Trophoblast cell (in vitro differentiated cells and primary cell): ENCODE results near the gene CCNY.

Experiments
- DNase-seq, 2 donors: peaks; one replicate each; pipeline ENCODE4 v3.0.0-alpha.2; 2016
- H2AFZ ChIP-seq: 2 replicates; pipeline ENCODE4 v1.6.1; 2013; ENCODE audit warnings: low read length, moderate library complexity, mild to moderate bottlenecking; ENCODE audit not compliant: insufficient read depth, poor library complexity
- H2AK5ac ChIP-seq: 2 replicates; pipeline ENCODE4 v1.6.1; 2013; ENCODE audit warnings: mild to moderate bottlenecking, low read length
- H2BK120ac ChIP-seq: 2 replicates; pipeline ENCODE4 v1.6.1; 2013; ENCODE audit warnings: low read length, mild to moderate bottlenecking, moderate library complexity; ENCODE audit not compliant: insufficient read depth, poor library complexity
- H2BK12ac ChIP-seq: 2 replicates; pipeline ENCODE4 v1.6.1; 2013; ENCODE audit warnings: mild to moderate bottlenecking, low read length, moderate library complexity
- H2BK5ac ChIP-seq: 2 replicates; pipeline ENCODE4 v1.6.1; 2013; ENCODE audit warnings: low read length, low read depth, moderate library complexity, mild to moderate bottlenecking; ENCODE audit not compliant: poor library complexity
- H3K14ac ChIP-seq: 2 replicates; pipeline ENCODE4 v1.6.1; 2013; ENCODE audit warnings: mild to moderate bottlenecking, low read length
- H3K18ac ChIP-seq: 2 replicates; pipeline ENCODE4 v1.6.1; 2013; ENCODE audit warnings: mild to moderate bottlenecking, low read length
- H3K23ac ChIP-seq: 2 replicates; pipeline ENCODE4 v1.6.1; 2013; ENCODE audit warnings: low read length
- H3K27ac ChIP-seq: 2 replicates; pipeline ENCODE4 v1.5.1; 2013; ENCODE audit warnings: low read depth, mild to moderate bottlenecking, inconsistent platforms, low read length, moderate library complexity
- H3K27me3 ChIP-seq: 2 replicates; pipeline ENCODE4 v1.6.1; 2013; ENCODE audit warnings: inconsistent platforms, mild to moderate bottlenecking, low read length, moderate library complexity; ENCODE audit not compliant: insufficient read depth
- H3K36me3 ChIP-seq, 2 experiments: 1 replicate in 1 of 2; 2 replicates in 1 of 2; pipeline ENCODE4 v1.6.1; 2013; ENCODE audit warnings: low read length in 2 of 2, mild to moderate bottlenecking in 2 of 2, moderate library complexity in 1 of 2; ENCODE audit not compliant: insufficient read depth in 2 of 2, control insufficient read depth in 1 of 2
- H3K4ac ChIP-seq: 2 replicates; pipeline ENCODE4 v1.6.1; 2013; ENCODE audit warnings: low read depth, mild to moderate bottlenecking, low read length, moderate library complexity
- H3K4me1 ChIP-seq, 2 experiments: 1 replicate in 1 of 2; 2 replicates in 1 of 2; pipeline ENCODE4 v1.6.1; 2013; ENCODE audit warnings: low read length in 2 of 2, mild to moderate bottlenecking in 2 of 2, moderate library complexity in 1 of 2; ENCODE audit not compliant: insufficient read depth in 2 of 2, control insufficient read depth in 1 of 2
- H3K4me2 ChIP-seq: 2 replicates; pipeline ENCODE4 v1.6.1; 2013; ENCODE audit warnings: inconsistent platforms, mild to moderate bottlenecking, low read length, moderate library complexity
- H3K4me3 ChIP-seq: 2 replicates; pipeline ENCODE4 v1.5.1; 2013; ENCODE audit warnings: mild to moderate bottlenecking, low read depth, low read length, inconsistent platforms
- H3K79me1 ChIP-seq: one replicate; pipeline ENCODE4 v1.6.1; 2013; ENCODE audit warnings: low read length
- H3K79me2 ChIP-seq: 2 replicates; pipeline ENCODE4 v1.6.1; 2013; ENCODE audit warnings: low read length, mild to moderate bottlenecking; ENCODE audit not compliant: control insufficient read depth, insufficient read depth, poor library complexity
- H3K9ac ChIP-seq: 2 replicates; pipeline ENCODE4 v1.6.1; 2013; ENCODE audit warnings: mild to moderate bottlenecking, low read length
- H3K9me3 ChIP-seq: 2 replicates; pipeline ENCODE4 v1.6.1; 2013; ENCODE audit warnings: low read depth, mild to moderate bottlenecking, control low read depth, inconsistent platforms, low read length; ENCODE audit not compliant: insufficient read depth
- H4K12ac ChIP-seq: 2 replicates; pipeline ENCODE4 v1.6.1; 2013; ENCODE audit warnings: low read depth, mild to moderate bottlenecking, low read length, moderate library complexity
- H4K8ac ChIP-seq: 2 replicates; pipeline ENCODE4 v1.6.1; 2013; ENCODE audit warnings: low read depth, mild to moderate bottlenecking, low read length, moderate library complexity
- H4K91ac ChIP-seq: one replicate; pipeline ENCODE4 v1.6.1; 2013; ENCODE audit warnings: low read depth, mild to moderate bottlenecking, low read length, moderate library complexity
- WGBS: extraction: QIAGEN DNeasy Blood & Tissue Kit; methylation state at CpG from one replicate; pipeline ENCODE4 v1.1.7; 2013; ENCODE audit warnings: missing lambda C conversion rate; ENCODE audit not compliant: insufficient read length, insufficient coverage; ENCODE audit errors: extremely low coverage; 5-methylcytosine and 5-hydroxymethylcytosine counted together

Gene CCNY

DNA sequence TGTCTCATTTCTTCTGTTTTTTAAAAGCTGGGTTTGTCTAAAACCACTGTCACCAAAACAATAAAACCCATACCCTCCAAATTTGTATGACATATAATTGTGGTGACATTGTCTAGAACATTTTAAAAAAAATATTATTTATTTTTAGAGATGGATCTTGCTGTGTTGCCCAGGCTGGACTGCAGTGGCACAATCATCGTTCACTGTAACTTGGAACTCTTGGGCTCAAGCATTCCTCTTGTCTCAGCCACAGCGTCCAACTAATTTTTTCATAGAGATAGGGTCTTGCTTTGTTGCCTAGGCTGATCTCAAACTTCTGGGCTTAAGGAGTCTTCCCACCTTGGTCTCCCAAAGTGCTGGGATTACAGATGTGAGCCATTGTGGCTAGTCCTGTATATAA, 116.5 kb downstream of the CCNY start:
- Histone ChIP-seq H3K4me2 (no peak overlapping the region), H3K79me2 (peaks cover 11% of the 10 kb centered on the region), H2AK5ac (no peak overlapping the region), H2BK12ac (no peak overlapping the region), H4K91ac (no peak overlapping the region), H2BK5ac (no peak overlapping the region), H3K27ac (no peak overlapping the region), H3K36me3 (no peaks in the 10 kb centered on the region), H3K27me3 (no peaks in the 10 kb centered on the region), H3K4me3 (no peak overlapping the region), H3K79me1 (peaks cover 12% of the 10 kb centered on the region), H4K12ac (no peak overlapping the region), H3K18ac (no peak overlapping the region), H3K4me1 (peaks cover 16 to 21% of the 10 kb centered on the region in 2 experiments), H3K9ac (no peak overlapping the region), H3K23ac (no peak overlapping the region), H3K14ac (no peak overlapping the region), H3K4ac (no peak overlapping the region), H2AFZ (no peak overlapping the region), H4K8ac (no peak overlapping the region), H2BK120ac (no peak overlapping the region), H3K9me3 (peaks cover 4% of the 10 kb centered on the region)
- no peak for DNase-seq
- WGBS = no CpG with 5 or more reads among the region's 2 CpGs

DNA sequence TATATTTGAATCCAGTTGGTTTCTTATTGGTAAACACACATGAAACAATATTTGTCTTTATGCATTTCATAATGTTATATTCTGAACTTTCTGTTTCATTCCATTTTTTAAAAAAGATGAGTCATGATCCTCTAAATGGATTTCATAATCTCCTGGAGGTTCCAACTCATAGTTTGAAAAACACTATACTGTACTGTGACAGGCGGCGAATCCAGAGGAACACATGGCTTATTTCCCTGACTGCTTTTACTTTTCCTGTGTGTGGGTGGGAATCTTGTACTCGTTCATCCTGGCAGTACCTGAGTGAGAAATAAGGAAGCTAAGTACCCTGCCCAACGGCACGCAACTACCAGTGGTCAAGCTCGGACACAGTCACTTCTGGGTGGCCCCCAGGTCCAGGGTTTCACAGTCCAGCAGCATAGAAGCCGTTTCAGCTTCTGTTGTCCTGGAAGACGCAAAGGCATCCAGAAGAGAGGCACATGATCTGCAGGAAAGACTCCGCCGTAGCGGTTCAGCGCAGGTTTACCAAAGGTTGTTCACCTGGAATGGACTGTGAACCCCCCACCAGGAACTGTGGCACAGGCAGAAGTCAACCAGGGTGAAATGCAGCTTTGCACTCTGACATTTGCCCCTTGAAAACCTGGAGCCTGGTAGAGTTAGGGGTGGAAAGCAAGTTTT, 117.7 kb downstream of the CCNY start:
- Histone ChIP-seq H3K79me1 (peaks cover 4% of the 10 kb centered on the region), H2BK12ac (no peak overlapping the region), H2AFZ (no peak overlapping the region), H2AK5ac (no peak overlapping the region), H3K14ac (no peak overlapping the region), H3K23ac (no peak overlapping the region), H3K36me3 (no peaks in the 10 kb centered on the region), H3K18ac (no peak overlapping the region), H3K4me3 (no peak overlapping the region), H3K27me3 (no peaks in the 10 kb centered on the region), H4K8ac (no peak overlapping the region), H2BK120ac (no peak overlapping the region), H3K79me2 (peaks cover 7% of the 10 kb centered on the region), H3K4me2 (no peak overlapping the region), H3K4me1 (peaks cover 8 to 13% of the 10 kb centered on the region in 2 experiments), H3K9ac (no peak overlapping the region), H4K12ac (no peak overlapping the region), H2BK5ac (no peak overlapping the region), H3K9me3 (peaks cover 4% of the 10 kb centered on the region), H3K27ac (no peak overlapping the region), H3K4ac (no peak overlapping the region), H4K91ac (no peak overlapping the region)
- peak in 1 of 2 donors; percentile 48 for DNase-seq
- WGBS = no CpG with 5 or more reads among the region's 12 CpGs

DNA sequence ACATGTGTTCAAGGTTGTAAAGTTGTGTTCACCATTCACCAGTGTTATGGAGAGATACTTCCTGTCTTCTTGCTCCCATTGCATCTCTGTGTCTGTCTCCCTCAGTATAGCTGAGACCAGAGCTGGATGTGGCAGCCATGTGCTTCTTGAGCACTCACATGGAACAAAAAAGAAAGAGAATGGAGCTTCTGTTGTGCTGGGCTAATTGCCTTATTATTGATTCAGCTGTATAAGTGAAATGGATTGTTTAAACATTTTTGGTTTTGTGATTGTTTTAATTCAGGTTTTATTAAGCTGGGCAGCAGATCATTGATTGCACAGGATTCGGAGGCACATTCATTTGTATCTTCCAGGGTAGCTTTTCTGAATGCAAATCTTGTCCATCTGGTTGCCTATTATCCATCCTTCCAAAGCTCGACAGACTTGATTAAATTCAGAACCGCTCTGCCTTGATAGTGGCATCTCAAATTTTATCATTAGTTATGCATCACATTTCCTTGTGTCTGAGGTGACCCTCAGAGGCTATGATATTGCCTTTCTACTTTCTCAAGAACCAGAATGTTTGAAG, 119.9 kb downstream of the CCNY start:
- no peak overlapping the region for H3K9ac ChIP-seq
- H3K4me3 ChIP-seq = no peak overlapping the region
- H3K27me3 ChIP-seq = no peaks in the 10 kb centered on the region
- H3K27ac ChIP-seq = no peak overlapping the region
- no peak overlapping the region for H2AFZ ChIP-seq
- H2BK120ac ChIP-seq = no peak overlapping the region
- no peak overlapping the region for H4K91ac ChIP-seq
- no peak overlapping the region for H4K12ac ChIP-seq
- H3K4me1 ChIP-seq = peaks cover 0 to 4% of the 10 kb centered on the region in 2 experiments
- H3K14ac ChIP-seq = no peak overlapping the region
- no peak overlapping the region for H3K4ac ChIP-seq
- no peak overlapping the region for H3K4me2 ChIP-seq
- H3K36me3 ChIP-seq = no peaks in the 10 kb centered on the region
- H3K18ac ChIP-seq = no peak overlapping the region
- H2BK5ac ChIP-seq = no peak overlapping the region
- peaks cover 4% of the 10 kb centered on the region for H3K9me3 ChIP-seq
- no peaks in the 10 kb centered on the region for H3K79me1 ChIP-seq
- no peak overlapping the region for H4K8ac ChIP-seq
- DNase-seq = no peak
- peaks cover 5% of the 10 kb centered on the region for H3K79me2 ChIP-seq
- H3K23ac ChIP-seq = no peak overlapping the region
- WGBS = no CpG with 5 or more reads among the region's 3 CpGs
- no peak overlapping the region for H2AK5ac ChIP-seq
- H2BK12ac ChIP-seq = no peak overlapping the region

DNA sequence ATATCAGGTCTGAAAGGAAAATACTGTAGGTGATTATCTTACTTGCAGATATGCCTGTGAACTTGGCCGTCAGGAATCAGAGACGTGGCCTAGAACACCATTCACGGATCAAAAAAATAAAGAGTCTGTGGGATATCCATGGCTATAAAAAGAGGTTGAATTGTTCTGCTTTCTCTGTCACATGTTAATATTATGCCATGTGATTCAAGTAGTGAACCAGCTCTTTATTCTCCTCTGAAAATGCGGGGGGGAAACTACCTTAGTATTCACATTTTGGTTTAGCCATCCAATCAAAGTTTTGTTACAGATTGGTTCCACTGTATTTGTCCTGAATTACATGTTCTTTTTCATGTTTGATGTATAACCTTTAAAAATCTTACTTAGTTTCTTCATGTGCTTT, 120.5 kb downstream of the CCNY start:
- no peak for DNase-seq

More for the DNA sequence above, 120.5 kb downstream of the CCNY start:
- no peak overlapping the region for H4K8ac ChIP-seq
- H3K4ac ChIP-seq = no peak overlapping the region
- H2AFZ ChIP-seq = no peak overlapping the region
- no peak overlapping the region for H3K14ac ChIP-seq
- H2AK5ac ChIP-seq = no peak overlapping the region
- no peak overlapping the region for H2BK12ac ChIP-seq
- H3K23ac ChIP-seq = no peak overlapping the region
- WGBS = no CpG with 5 or more reads among the region's 4 CpGs
- H2BK5ac ChIP-seq = no peak overlapping the region
- no peak overlapping the region for H3K4me3 ChIP-seq
- no peak overlapping the region for H4K91ac ChIP-seq
- peaks cover 0 to 2% of the 10 kb centered on the region in 2 experiments for H3K4me1 ChIP-seq
- H3K4me2 ChIP-seq = no peak overlapping the region
- no peak overlapping the region for H3K9ac ChIP-seq
- no peaks in the 10 kb centered on the region for H3K27me3 ChIP-seq
- H3K79me1 ChIP-seq = no peaks in the 10 kb centered on the region
- H3K79me2 ChIP-seq = no peaks in the 10 kb centered on the region
- H3K18ac ChIP-seq = no peak overlapping the region
- H3K27ac ChIP-seq = no peak overlapping the region
- H2BK120ac ChIP-seq = no peak overlapping the region
- H4K12ac ChIP-seq = no peak overlapping the region
- H3K36me3 ChIP-seq = no peaks in the 10 kb centered on the region
- H3K9me3 ChIP-seq = peaks cover 2% of the 10 kb centered on the region
